Activated CD4-positive, alpha-beta T cell treated with anti-CD3 and anti-CD28 coated beads for 1 hour (primary cell): Measurements from ENCODE around the gene FBXL20.
A peak's percentile ranks its signal among the peaks of the same experiment; 100 is the strongest.

Source experiments
- DNase-seq: peaks from one replicate; pipeline ENCODE4 v3.0.0-alpha.2; 2020

Gene FBXL20

GRCh38 chr17:39223907-39224777, 177.3 kb downstream of the FBXL20 start:
- no peak for DNase-seq

- no peak for DNase-seq
These were observed 178.3 kb downstream of the FBXL20 start for GRCh38 chr17:39222866-39223834.

- DNase-seq, result no peak
These were observed 179.3 kb downstream of the FBXL20 start for GRCh38 chr17:39222151-39222550.

GRCh38 chr17:39221572-39221971, 179.9 kb downstream of the FBXL20 start:
- DNase-seq, result no peak

GRCh38 chr17:39219647-39220154, 181.7 kb downstream of the FBXL20 start:
- no peak for DNase-seq

GRCh38 chr17:39218906-39219305, 182.5 kb downstream of the FBXL20 start:
- DNase-seq, result no peak

- DNase-seq, result no peak
These were observed 183.6 kb downstream of the FBXL20 start for GRCh38 chr17:39217734-39218369.

- no peak for DNase-seq
These were observed 187.6 kb downstream of the FBXL20 start for GRCh38 chr17:39213852-39214251.

- DNase-seq, result no peak
These were observed 188.5 kb downstream of the FBXL20 start for GRCh38 chr17:39212841-39213480.

GRCh38 chr17:39212195-39212810, 189.1 kb downstream of the FBXL20 start:
- no peak for DNase-seq

- no peak for DNase-seq
These were observed 191.4 kb downstream of the FBXL20 start for GRCh38 chr17:39210093-39210434.

GRCh38 chr17:39209317-39210092, 191.9 kb downstream of the FBXL20 start:
- peak; percentile 59 for DNase-seq

- DNase-seq, result no peak
These were observed 192.5 kb downstream of the FBXL20 start for GRCh38 chr17:39208893-39209292.

- DNase-seq, result no peak
These were observed 193.3 kb downstream of the FBXL20 start for GRCh38 chr17:39208136-39208535.

- DNase-seq, result no peak
These were observed 196.3 kb downstream of the FBXL20 start for GRCh38 chr17:39205112-39205526.

- DNase-seq, result no peak
These were observed 197.2 kb downstream of the FBXL20 start for GRCh38 chr17:39204245-39204644.
